GM06990 (cell line): ENCODE data around the gene HMGB2.

ENCODE experiments used
- DNase-seq: peaks from one replicate; pipeline ENCODE4 v3.0.0-alpha.2; 2011; ENCODE audit not compliant: insufficient read length; ENCODE audit errors: extremely low read depth
- H3K27me3 ChIP-seq: replicated peaks from 2 replicates; pipeline ENCODE4 v1.6.0; 2011; ENCODE audit warnings: low read length; ENCODE audit not compliant: control insufficient read depth, insufficient read depth
- H3K36me3 ChIP-seq: 2 replicates; pipeline ENCODE4 v1.5.1; 2011; ENCODE audit warnings: low read length; ENCODE audit not compliant: control insufficient read depth, insufficient read depth
- H3K4me3 ChIP-seq: replicated peaks from 2 replicates; pipeline ENCODE4 v1.5.1; 2011; ENCODE audit warnings: low read depth, mild to moderate bottlenecking, control low read depth, low read length
- CTCF ChIP-seq: IDR thresholded peaks from 2 replicates; pipeline ENCODE4 v1.5.1; 2011; ENCODE audit warnings: low read length, control low read depth, mild to moderate bottlenecking, inconsistent platforms; ENCODE audit not compliant: insufficient read depth, poor library complexity, severe bottlenecking

HMGB2 gene

GRCh38 chr4:173287486-173287885 lies 46.7 kb downstream of the HMGB2 start:
- no peak for DNase-seq
- Histone ChIP-seq H3K36me3 (no peaks in the 10 kb centered on the region; the same call in 1 of the 2 replicates), H3K27me3 (no peaks in the 10 kb centered on the region), H3K4me3 (no peak overlapping the region)
- no peak for TF ChIP-seq CTCF

GRCh38 chr4:173284463-173284862 lies 49.7 kb downstream of the HMGB2 start:
- H3K27me3 ChIP-seq: no peaks in the 10 kb centered on the region
- DNase-seq: no peak
- no peak for TF ChIP-seq CTCF
- no peak overlapping the region for H3K4me3 ChIP-seq
- H3K36me3 ChIP-seq: no peaks in the 10 kb centered on the region; the same call in 1 of the 2 replicates

GRCh38 chr4:173282626-173283025 lies 51.5 kb downstream of the HMGB2 start:
- H3K36me3 ChIP-seq: no peaks in the 10 kb centered on the region; the same call in 1 of the 2 replicates
- no peak for TF ChIP-seq CTCF
- no peak for DNase-seq
- H3K4me3 ChIP-seq: no peak overlapping the region
- no peaks in the 10 kb centered on the region for H3K27me3 ChIP-seq

GRCh38 chr4:173282256-173282562 lies 51.9 kb downstream of the HMGB2 start:
- Histone ChIP-seq H3K27me3 (no peaks in the 10 kb centered on the region), H3K36me3 (no peaks in the 10 kb centered on the region), H3K4me3 (no peak overlapping the region)
- no peak for TF ChIP-seq CTCF
- no peak for DNase-seq

GRCh38 chr4:173281406-173282255 lies 52.5 kb downstream of the HMGB2 start:
- H3K36me3 ChIP-seq: no peaks in the 10 kb centered on the region
- TF ChIP-seq CTCF: no peak
- no peaks in the 10 kb centered on the region for H3K27me3 ChIP-seq
- no peak for DNase-seq
- H3K4me3 ChIP-seq: no peak overlapping the region
